H9 (cell line): ENCODE data around the gene ACVR2B. TPM values are rescaled to one million over a fixed set of nuclear protein-coding genes. Genes with fewer than 3 reads are reported as not detected.

Experiments used
- DNase-seq: peaks from one replicate; pipeline ENCODE4 v3.0.0-alpha.2; 2017
- H2AFZ ChIP-seq: one replicate; pipeline ENCODE4 v1.6.1; 2013; ENCODE audit warnings: mild to moderate bottlenecking, low read length, control low read depth, moderate library complexity
- H2AK5ac ChIP-seq: 2 replicates; pipeline ENCODE4 v1.6.1; 2013; ENCODE audit warnings: low read length, control low read depth, mixed read lengths; ENCODE audit not compliant: insufficient read length
- H2BK120ac ChIP-seq: one replicate; pipeline ENCODE4 v1.6.1; 2013; ENCODE audit warnings: low read depth, mild to moderate bottlenecking, low read length, control low read depth, inconsistent platforms; ENCODE audit not compliant: poor library complexity, severe bottlenecking
- H2BK12ac ChIP-seq: 2 replicates; pipeline ENCODE4 v1.6.1; 2013; ENCODE audit warnings: low read length, control low read depth, mixed read lengths, low read depth; ENCODE audit not compliant: insufficient read length
- H2BK15ac ChIP-seq: 2 replicates; pipeline ENCODE4 v1.6.1; 2013; ENCODE audit warnings: low read depth, low read length, control low read depth
- H2BK20ac ChIP-seq: one replicate; pipeline ENCODE4 v1.6.1; 2013; ENCODE audit warnings: low read depth, mild to moderate bottlenecking, low read length, control low read depth, inconsistent platforms; ENCODE audit not compliant: poor library complexity, severe bottlenecking
- H2BK5ac ChIP-seq: 2 replicates; pipeline ENCODE4 v1.6.1; 2013; ENCODE audit warnings: low read length, control low read depth, mixed read lengths; ENCODE audit not compliant: insufficient read length
- H3K14ac ChIP-seq: 2 replicates; pipeline ENCODE4 v1.6.1; 2013; ENCODE audit warnings: low read length, control low read depth; ENCODE audit not compliant: insufficient read depth
- H3K18ac ChIP-seq: 2 replicates; pipeline ENCODE4 v1.6.1; 2013; ENCODE audit warnings: low read depth, mild to moderate bottlenecking, mixed read lengths, low read length, control low read depth; ENCODE audit not compliant: insufficient read length
- H3K23ac ChIP-seq: 2 replicates; pipeline ENCODE4 v1.6.1; 2013; ENCODE audit warnings: low read length, control low read depth, mixed read lengths, low read depth; ENCODE audit not compliant: insufficient read length
- H3K23me2 ChIP-seq: 2 replicates; pipeline ENCODE4 v1.6.1; 2013; ENCODE audit warnings: low read depth, mild to moderate bottlenecking, mixed read lengths, low read length, control low read depth; ENCODE audit not compliant: insufficient read length, poor library complexity, severe bottlenecking
- H3K27ac ChIP-seq: 2 replicates; pipeline ENCODE4 v1.5.1; 2013; ENCODE audit warnings: low read length, control low read depth, mixed read lengths, low read depth; ENCODE audit not compliant: insufficient read length
- H3K27me3 ChIP-seq: 2 replicates; pipeline ENCODE4 v1.6.1; 2013; ENCODE audit warnings: low read length, control low read depth, inconsistent platforms; ENCODE audit not compliant: insufficient read depth
- H3K4ac ChIP-seq: 2 replicates; pipeline ENCODE4 v1.6.1; 2013; ENCODE audit warnings: low read depth, mild to moderate bottlenecking, control low read depth, inconsistent platforms, low read length, moderate library complexity
- H3K4me1 ChIP-seq: 2 replicates; pipeline ENCODE4 v1.6.1; 2013; ENCODE audit warnings: low read length, control low read depth, inconsistent platforms; ENCODE audit not compliant: insufficient read depth
- H3K4me2 ChIP-seq: 2 replicates; pipeline ENCODE4 v1.6.1; 2013; ENCODE audit warnings: low read length, control low read depth, mixed read lengths; ENCODE audit not compliant: insufficient read length, insufficient read depth
- H3K56ac ChIP-seq: 2 replicates; pipeline ENCODE4 v1.6.1; 2013; ENCODE audit warnings: low read depth, mild to moderate bottlenecking, mixed read lengths, low read length, control low read depth; ENCODE audit not compliant: insufficient read length
- H3K79me1 ChIP-seq: 2 replicates; pipeline ENCODE4 v1.6.1; 2013; ENCODE audit warnings: low read depth, mild to moderate bottlenecking, moderate library complexity, low read length, control low read depth, inconsistent platforms; ENCODE audit not compliant: insufficient read depth, poor library complexity, severe bottlenecking
- H3K79me2 ChIP-seq: 2 replicates; pipeline ENCODE4 v1.6.1; 2013; ENCODE audit warnings: low read length, control low read depth, inconsistent platforms; ENCODE audit not compliant: insufficient read depth
- H3K9ac ChIP-seq: 2 replicates; pipeline ENCODE4 v1.6.1; 2013; ENCODE audit warnings: low read length, control low read depth, mixed read lengths; ENCODE audit not compliant: insufficient read length; ENCODE audit errors: extremely low read depth
- H3K9me3 ChIP-seq: one replicate; pipeline ENCODE4 v1.6.1; 2013; ENCODE audit warnings: low read depth, low read length, inconsistent platforms; ENCODE audit not compliant: control insufficient read depth
- H3T11ph ChIP-seq: one replicate; pipeline ENCODE4 v1.6.1; 2013; ENCODE audit warnings: mild to moderate bottlenecking, low read length, control low read depth, inconsistent platforms
- H4K20me1 ChIP-seq: one replicate; pipeline ENCODE4 v1.6.1; 2013; ENCODE audit not compliant: control insufficient read depth, insufficient read length, insufficient read depth
- H4K5ac ChIP-seq: 2 replicates; pipeline ENCODE4 v1.6.1; 2013; ENCODE audit warnings: low read depth, mild to moderate bottlenecking, mixed read lengths, low read length, control low read depth; ENCODE audit not compliant: insufficient read length
- H4K8ac ChIP-seq: replicated peaks from 2 replicates; pipeline ENCODE4 v1.6.1; 2013; ENCODE audit warnings: low read length, control low read depth, mixed read lengths, low read depth; ENCODE audit not compliant: insufficient read length
- H4K91ac ChIP-seq: 2 replicates; pipeline ENCODE4 v1.6.1; 2013; ENCODE audit warnings: low read depth, mild to moderate bottlenecking, moderate library complexity, mixed read lengths, low read length, control low read depth; ENCODE audit not compliant: insufficient read length
- H3K27ac Mint-ChIP-seq, 3 experiments: 2 replicates in 2 of 3; 3 replicates in 1 of 3; pipeline ENCODE4 v1.8.0; 2020 to 2021; ENCODE audit warnings: mixed read lengths in 3 of 3, mild to moderate bottlenecking in 1 of 3, moderate library complexity in 1 of 3
- H3K27me3 Mint-ChIP-seq: 2 replicates; pipeline ENCODE4 v1.8.0; 2021; ENCODE audit warnings: low read depth, mild to moderate bottlenecking, moderate library complexity, mixed read lengths
- H3K36me3 Mint-ChIP-seq, 3 experiments: 2 replicates in 2 of 3; 3 replicates in 1 of 3; pipeline ENCODE4 v1.8.0; 2020 to 2021; ENCODE audit warnings: low read depth in 3 of 3, mixed read lengths in 3 of 3; ENCODE audit not compliant: insufficient read depth in 1 of 3
- H3K4me1 Mint-ChIP-seq, 2 experiments: 2 replicates each; pipeline ENCODE4 v1.8.0; 2020; ENCODE audit warnings: mixed read lengths in 2 of 2
- H3K4me3 Mint-ChIP-seq, 2 experiments: 2 replicates in 1 of 2; 3 replicates in 1 of 2; pipeline ENCODE4 v1.8.0; 2020 to 2021; ENCODE audit warnings: mild to moderate bottlenecking in 2 of 2, mixed read lengths in 2 of 2, moderate library complexity in 1 of 2
- H3K9me3 Mint-ChIP-seq, 2 experiments: 2 replicates in 1 of 2; 3 replicates in 1 of 2; pipeline ENCODE4 v1.8.0; 2020; ENCODE audit warnings: mild to moderate bottlenecking in 2 of 2, mixed read lengths in 2 of 2, moderate library complexity in 1 of 2
- CTCF ChIP-seq: fragments of 200-600 bp; sonication (generic); conservative IDR thresholded peaks from 3 replicates; pipeline ENCODE4 v1.8.0; 2021; ENCODE audit warnings: antibody characterized with exemption, mild to moderate bottlenecking
- WGBS: extraction: QIAGEN DNeasy Blood & Tissue Kit; methylation state at CpG from one replicate; pipeline ENCODE4 v1.1.7; 2013; ENCODE audit warnings: missing lambda C conversion rate, low lambda C conversion rate, mixed read lengths; ENCODE audit not compliant: insufficient read length; ENCODE audit errors: extremely low coverage; 5-methylcytosine and 5-hydroxymethylcytosine counted together
- total RNA-seq: library from RNA; stranded (reverse); gene quantifications from 2 replicates; pipeline ENCODE4 v1.2.1, GENCODE V29; 2021

The ACVR2B gene
- total RNA-seq, 1 experiment from 2014 or later = 105 TPM

- no peak overlapping the region for H2AFZ ChIP-seq
- no peak overlapping the region; a peak in 2 of 7 replicates for H3K27ac Mint-ChIP-seq
- H3K56ac ChIP-seq = no peak overlapping the region
- H4K91ac ChIP-seq = no peak overlapping the region
- H2BK12ac ChIP-seq = no peak overlapping the region
- H3T11ph ChIP-seq = no peak overlapping the region
- no peak for DNase-seq
- TF ChIP-seq CTCF = no peak
- H3K23ac ChIP-seq = no peak overlapping the region
- no peaks in the 10 kb centered on the region for H3K23me2 ChIP-seq
- H3K9me3 ChIP-seq = no peaks in the 10 kb centered on the region
- no peaks in the 10 kb centered on the region for H3K79me2 ChIP-seq
- peaks cover 7 to 8% of the 10 kb centered on the region in 2 experiments for H3K4me1 Mint-ChIP-seq
- no peaks in the 10 kb centered on the region for H3K27me3 ChIP-seq
- H4K8ac ChIP-seq = no peak overlapping the region
- H2AK5ac ChIP-seq = no peak overlapping the region
- H4K20me1 ChIP-seq = no peaks in the 10 kb centered on the region
- no peak overlapping the region for H3K14ac ChIP-seq
- no CpG with 5 or more reads among the region's 14 CpGs for WGBS
- no peak overlapping the region for H3K9ac ChIP-seq
- no peaks in the 10 kb centered on the region for H3K9me3 Mint-ChIP-seq
- no peak overlapping the region for H2BK5ac ChIP-seq
- no peaks in the 10 kb centered on the region for H3K79me1 ChIP-seq
- no peak overlapping the region for H3K18ac ChIP-seq
- no peaks in the 10 kb centered on the region for H3K27me3 Mint-ChIP-seq
- no peak overlapping the region for H3K4me3 Mint-ChIP-seq
- H3K4me2 ChIP-seq = no peak overlapping the region
- H2BK15ac ChIP-seq = no peak overlapping the region
- H2BK20ac ChIP-seq = no peak overlapping the region
- no peaks in the 10 kb centered on the region for H3K4me1 ChIP-seq
- H2BK120ac ChIP-seq = no peak overlapping the region
- peaks cover 19 to 51% (median 26%) of the 10 kb centered on the region in 3 experiments for H3K36me3 Mint-ChIP-seq
- H3K27ac ChIP-seq = no peak overlapping the region
- no peak overlapping the region for H4K5ac ChIP-seq
- no peak overlapping the region for H3K4ac ChIP-seq
Measured at GRCh38 chr3:38526792-38527191, 73.1 kb downstream of the ACVR2B start.
